Ishikawa (cell line): ENCODE results near the gene MYLK.

Experiments
- CEBPB ChIP-seq: IDR thresholded peaks from 2 replicates; pipeline ENCODE4 v1.6.1; 2012
- CREB1 ChIP-seq: IDR thresholded peaks from 2 replicates; pipeline ENCODE4 v1.6.1; 2012; ENCODE audit warnings: low read depth
- EGR1 ChIP-seq: IDR thresholded peaks from 2 replicates; pipeline ENCODE4 v1.6.1; 2012
- EP300 ChIP-seq: IDR thresholded peaks from 2 replicates; pipeline ENCODE4 v1.6.1; 2012; ENCODE audit warnings: borderline replicate concordance
- FOXM1 ChIP-seq: IDR thresholded peaks from 2 replicates; pipeline ENCODE4 v1.6.1; 2012; ENCODE audit warnings: low read depth, borderline replicate concordance
- MAX ChIP-seq: IDR thresholded peaks from 2 replicates; pipeline ENCODE4 v1.6.1; 2012
- NFIC ChIP-seq: IDR thresholded peaks from 2 replicates; pipeline ENCODE4 v1.6.1; 2012
- RAD21 ChIP-seq: IDR thresholded peaks from 2 replicates; pipeline ENCODE4 v1.6.1; 2012; ENCODE audit warnings: low read depth
- TAF1 ChIP-seq: IDR thresholded peaks from 2 replicates; pipeline ENCODE4 v1.6.1; 2012; ENCODE audit warnings: low read depth, mild to moderate bottlenecking
- TCF12 ChIP-seq: IDR thresholded peaks from 2 replicates; pipeline ENCODE4 v1.6.1; 2012; ENCODE audit warnings: low read depth
- TEAD4 ChIP-seq: IDR thresholded peaks from 2 replicates; pipeline ENCODE4 v1.6.1; 2012
- USF1 ChIP-seq: IDR thresholded peaks from 2 replicates; pipeline ENCODE4 v1.6.1; 2012
- YY1 ChIP-seq: IDR thresholded peaks from 2 replicates; pipeline ENCODE4 v1.6.1; 2012; ENCODE audit warnings: low read depth
- ZBTB7A ChIP-seq: IDR thresholded peaks from 2 replicates; pipeline ENCODE4 v1.6.1; 2012; ENCODE audit warnings: low read depth
- TF ChIP-seq, protein P1 (sequence below): IDR thresholded peaks from 2 replicates; pipeline ENCODE4 v1.6.1; 2012; ENCODE audit warnings: low read depth, mild to moderate bottlenecking

The MYLK gene

GRCh38 chr3:123781138-123781537 is 103.0 kb downstream of the MYLK start:
- no peak for TF ChIP-seq NFIC
- TF ChIP-seq RAD21: peak; percentile 22; the same call in 1 of the 2 replicates

GRCh38 chr3:123780656-123781055 is 103.5 kb downstream of the MYLK start:
- TF ChIP-seq TAF1: no peak
- TF ChIP-seq, protein P1, sequence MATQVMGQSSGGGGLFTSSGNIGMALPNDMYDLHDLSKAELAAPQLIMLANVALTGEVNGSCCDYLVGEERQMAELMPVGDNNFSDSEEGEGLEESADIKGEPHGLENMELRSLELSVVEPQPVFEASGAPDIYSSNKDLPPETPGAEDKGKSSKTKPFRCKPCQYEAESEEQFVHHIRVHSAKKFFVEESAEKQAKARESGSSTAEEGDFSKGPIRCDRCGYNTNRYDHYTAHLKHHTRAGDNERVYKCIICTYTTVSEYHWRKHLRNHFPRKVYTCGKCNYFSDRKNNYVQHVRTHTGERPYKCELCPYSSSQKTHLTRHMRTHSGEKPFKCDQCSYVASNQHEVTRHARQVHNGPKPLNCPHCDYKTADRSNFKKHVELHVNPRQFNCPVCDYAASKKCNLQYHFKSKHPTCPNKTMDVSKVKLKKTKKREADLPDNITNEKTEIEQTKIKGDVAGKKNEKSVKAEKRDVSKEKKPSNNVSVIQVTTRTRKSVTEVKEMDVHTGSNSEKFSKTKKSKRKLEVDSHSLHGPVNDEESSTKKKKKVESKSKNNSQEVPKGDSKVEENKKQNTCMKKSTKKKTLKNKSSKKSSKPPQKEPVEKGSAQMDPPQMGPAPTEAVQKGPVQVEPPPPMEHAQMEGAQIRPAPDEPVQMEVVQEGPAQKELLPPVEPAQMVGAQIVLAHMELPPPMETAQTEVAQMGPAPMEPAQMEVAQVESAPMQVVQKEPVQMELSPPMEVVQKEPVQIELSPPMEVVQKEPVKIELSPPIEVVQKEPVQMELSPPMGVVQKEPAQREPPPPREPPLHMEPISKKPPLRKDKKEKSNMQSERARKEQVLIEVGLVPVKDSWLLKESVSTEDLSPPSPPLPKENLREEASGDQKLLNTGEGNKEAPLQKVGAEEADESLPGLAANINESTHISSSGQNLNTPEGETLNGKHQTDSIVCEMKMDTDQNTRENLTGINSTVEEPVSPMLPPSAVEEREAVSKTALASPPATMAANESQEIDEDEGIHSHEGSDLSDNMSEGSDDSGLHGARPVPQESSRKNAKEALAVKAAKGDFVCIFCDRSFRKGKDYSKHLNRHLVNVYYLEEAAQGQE: peak; percentile 37; the same call in 1 of the 2 replicates

DNA sequence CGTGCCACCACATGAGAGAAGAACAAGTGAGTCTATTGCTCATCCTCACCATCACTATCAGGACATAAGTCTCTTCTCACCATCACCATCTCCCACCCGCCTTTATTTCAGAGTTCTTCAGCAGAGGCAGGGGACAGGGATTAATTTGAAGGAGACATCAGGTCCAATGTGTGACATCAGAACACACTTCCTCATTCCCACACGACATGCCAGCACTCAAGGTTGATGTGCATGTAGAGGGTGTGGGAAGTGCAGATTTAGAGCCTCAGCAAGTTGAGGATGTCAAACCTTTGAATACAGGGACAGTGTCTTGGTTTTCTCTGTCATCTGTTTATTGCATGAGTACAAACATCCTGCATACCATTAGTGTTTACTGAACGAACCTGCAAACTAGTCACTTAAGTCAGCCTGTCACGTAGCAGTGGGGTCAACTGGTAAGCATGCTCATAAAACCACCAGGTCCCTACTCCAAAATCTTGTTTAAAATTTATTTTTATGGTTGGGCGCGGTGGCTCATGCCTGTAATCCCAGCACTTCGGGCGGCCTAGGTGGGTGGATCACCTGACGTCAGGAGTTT is 104.4 kb downstream of the MYLK start:
- TF ChIP-seq YY1 (no peak), TEAD4 (no peak), EGR1 (no peak), TAF1 (no peak), MAX (no peak), NFIC (no peak), FOXM1 (no peak), TCF12 (no peak), CREB1 (no peak)
- TF ChIP-seq, protein P1: no peak

- no peak for TF ChIP-seq EP300
- no peak for TF ChIP-seq CEBPB
- no peak for TF ChIP-seq NFIC
- TF ChIP-seq CREB1: no peak
- no peak for TF ChIP-seq USF1
- no peak for TF ChIP-seq MAX
- no peak for TF ChIP-seq YY1
- no peak for TF ChIP-seq TEAD4
- no peak for TF ChIP-seq ZBTB7A
- TF ChIP-seq RAD21: no peak
- no peak for TF ChIP-seq EGR1
- TF ChIP-seq, protein P1: no peak
- TF ChIP-seq FOXM1: no peak
- no peak for TF ChIP-seq TCF12
- TF ChIP-seq TAF1: no peak
Observed at GRCh38 chr3:123778991-123779622, 105.0 kb downstream of the MYLK start.

DNA sequence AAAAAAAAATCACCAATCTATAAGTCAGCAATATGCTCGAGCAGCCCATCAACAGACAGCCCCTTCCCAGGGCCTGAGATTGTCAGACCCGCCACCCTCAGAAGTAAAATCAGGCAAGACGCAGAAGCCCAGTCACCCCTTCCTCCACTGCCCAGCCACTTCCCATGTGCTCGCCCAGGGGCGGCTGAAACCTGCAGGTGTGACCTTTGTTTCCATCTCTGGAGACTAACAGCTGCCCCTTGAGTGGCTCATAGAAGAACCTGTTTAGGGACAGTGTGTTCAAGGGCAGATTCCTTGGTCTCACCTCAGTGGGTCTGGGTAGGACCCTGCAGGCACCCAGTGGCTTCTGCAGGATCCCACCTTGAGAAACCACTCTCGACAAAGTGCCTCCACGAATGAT is 105.6 kb downstream of the MYLK start:
- TF ChIP-seq NFIC (no peak), CREB1 (no peak), RAD21 (no peak), CEBPB (no peak), EGR1 (no peak), ZBTB7A (no peak), USF1 (no peak), EP300 (no peak), TCF12 (no peak), YY1 (no peak), MAX (no peak), FOXM1 (no peak)
- TF ChIP-seq, protein P1: no peak
